Spleen (tissue), 7 donors: ENCODE measurements around the gene PIGV.

Experiments used
- POLR2AphosphoS5 ChIP-seq, 3 donors: sonication (generic); formaldehyde crosslinking; IDR thresholded peaks; one replicate each; pipeline ENCODE4 v1.5.1; 2017; ENCODE audit warnings: antibody characterized with exemption in 3 of 3
- TF ChIP-seq, protein P1 (sequence below), 11 experiments: fragments of 200-600 bp in 7 of 11; fragments of 450-650 bp in 4 of 11; sonication (generic) in 4 of 11; IDR thresholded peaks in 8 of 11; conservative IDR thresholded peaks in 3 of 11; 1 replicate in 7 of 11; 2 replicates in 4 of 11; pipeline versions ENCODE4 v1.4.0 to v1.8.0; 2016 to 2021; ENCODE audit warnings: antibody characterized with exemption in 11 of 11, inconsistent platforms in 4 of 11, mild to moderate bottlenecking in 1 of 11
- donor health status: DM: no; HTN: no; CAD: no; lungs with moderate emphysema.
- donor health status: DM: no; HTN: no; CAD: no.
- donor health status: DM: no; HTN: no; CAD: no.

DNA sequence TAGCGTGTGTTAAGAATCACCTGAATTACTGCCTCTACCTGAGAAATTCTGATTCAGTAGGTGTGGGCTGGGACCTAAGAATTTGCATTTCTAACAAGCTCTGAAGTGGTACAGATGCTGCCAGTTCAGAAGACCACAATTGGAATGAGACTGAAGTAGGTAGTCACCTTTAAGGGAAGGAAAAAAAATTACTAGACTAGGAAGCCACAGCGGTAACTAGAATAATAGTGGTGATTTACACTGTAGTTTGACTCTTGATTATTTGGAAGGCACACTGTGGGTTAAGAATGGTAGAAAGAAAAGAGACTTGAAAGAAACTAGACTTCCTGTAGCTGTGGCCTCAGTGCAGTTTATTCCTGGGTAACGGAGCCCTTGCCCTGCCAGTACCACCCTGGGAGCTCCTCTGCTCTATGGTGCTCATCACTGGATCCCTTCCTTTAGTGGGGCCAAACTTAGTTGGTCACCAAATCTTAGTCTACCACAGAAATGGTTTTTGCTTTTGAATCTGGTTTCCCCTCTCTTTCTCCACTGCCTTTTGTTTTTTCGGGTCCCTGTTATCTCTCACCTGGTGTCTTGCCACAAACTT, 48.3 kb upstream of the PIGV start:
- TF ChIP-seq, protein P1, sequence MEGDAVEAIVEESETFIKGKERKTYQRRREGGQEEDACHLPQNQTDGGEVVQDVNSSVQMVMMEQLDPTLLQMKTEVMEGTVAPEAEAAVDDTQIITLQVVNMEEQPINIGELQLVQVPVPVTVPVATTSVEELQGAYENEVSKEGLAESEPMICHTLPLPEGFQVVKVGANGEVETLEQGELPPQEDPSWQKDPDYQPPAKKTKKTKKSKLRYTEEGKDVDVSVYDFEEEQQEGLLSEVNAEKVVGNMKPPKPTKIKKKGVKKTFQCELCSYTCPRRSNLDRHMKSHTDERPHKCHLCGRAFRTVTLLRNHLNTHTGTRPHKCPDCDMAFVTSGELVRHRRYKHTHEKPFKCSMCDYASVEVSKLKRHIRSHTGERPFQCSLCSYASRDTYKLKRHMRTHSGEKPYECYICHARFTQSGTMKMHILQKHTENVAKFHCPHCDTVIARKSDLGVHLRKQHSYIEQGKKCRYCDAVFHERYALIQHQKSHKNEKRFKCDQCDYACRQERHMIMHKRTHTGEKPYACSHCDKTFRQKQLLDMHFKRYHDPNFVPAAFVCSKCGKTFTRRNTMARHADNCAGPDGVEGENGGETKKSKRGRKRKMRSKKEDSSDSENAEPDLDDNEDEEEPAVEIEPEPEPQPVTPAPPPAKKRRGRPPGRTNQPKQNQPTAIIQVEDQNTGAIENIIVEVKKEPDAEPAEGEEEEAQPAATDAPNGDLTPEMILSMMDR (IDR thresholded peaks at IDR 0.05 in 8 of 11, conservative IDR thresholded peaks at IDR 0.05 in 3 of 11): no peak
- TF ChIP-seq POLR2AphosphoS5 (IDR thresholded peaks at IDR 0.05): no peak
